Body of pancreas (tissue), 4 donors: ENCODE data around the gene PLA2G2C. TPM values are rescaled to one million over a fixed set of nuclear protein-coding genes. Genes with fewer than 3 reads are reported as not detected.

Experiments
- ATAC-seq: fragments of 150-250 bp; one replicate; pipeline ENCODE4 v1.9.1; 2016
- DNase-seq, 4 donors: peaks; one replicate each; pipeline ENCODE4 v3.0.0-alpha.2; 2019
- H3K27ac ChIP-seq, 4 donors: fragments of 200-600 bp; sonication (generic); 1 replicate in 3 of 4; 2 replicates in 1 of 4; pipeline versions ENCODE4 v1.5.1 to v1.6.1; 2016 to 2019; ENCODE audit warnings: mild to moderate bottlenecking in 1 of 4, mixed read lengths in 1 of 4, moderate library complexity in 1 of 4
- H3K27me3 ChIP-seq, 2 donors: fragments of 200-600 bp; sonication (generic); one replicate each; pipeline ENCODE4 v1.6.0; 2016; ENCODE audit warnings: mild to moderate bottlenecking in 1 of 2
- H3K36me3 ChIP-seq, 2 donors: fragments of 200-600 bp; sonication (generic); replicated peaks in 1 of 2; 2 replicates each; pipeline ENCODE4 v1.5.1; 2016; ENCODE audit warnings: low read depth in 2 of 2; ENCODE audit not compliant: insufficient read depth in 1 of 2
- H3K4me1 ChIP-seq: fragments of 200-600 bp; sonication (generic); one replicate; pipeline ENCODE4 v1.6.0; 2016
- H3K4me3 ChIP-seq, 2 donors: fragments of 200-600 bp; sonication (generic); 1 replicate in 1 of 2; 2 replicates in 1 of 2; pipeline ENCODE4 v1.5.1; 2016 to 2019
- H3K9me3 ChIP-seq, 3 donors: fragments of 200-600 bp; sonication (generic); 1 replicate in 2 of 3; 2 replicates in 1 of 3; pipeline ENCODE4 v1.5.1; 2016
- CTCF ChIP-seq, 7 experiments: fragments of 450-650 bp in 4 of 7; fragments of 200-600 bp in 3 of 7; sonication (generic) in 3 of 7; IDR thresholded peaks; one replicate each; pipeline ENCODE4 v1.5.1; 2016 to 2019; ENCODE audit warnings: antibody characterized with exemption in 7 of 7
- POLR2A ChIP-seq, 3 donors: fragments of 450-650 bp; IDR thresholded peaks; one replicate each; pipeline ENCODE4 v1.6.1; 2016; ENCODE audit warnings: antibody characterized with exemption in 3 of 3, mild to moderate bottlenecking in 2 of 3
- WGBS, 2 donors: methylation state at CpG; one replicate each; pipeline ENCODE4 v1.1.5; 2017; 5-methylcytosine and 5-hydroxymethylcytosine counted together
- intact Hi-C: fragments of 100-400 bp; cut with DNase I; formaldehyde crosslinking; loops from one replicate; pipeline ENCODE4 v1.15.1; 2023
- total RNA-seq, 2 donors: library from RNA; depleted of rRNA; stranded (reverse); fragments of >200 nt; gene quantifications; one replicate each; pipeline ENCODE4 v1.1.0, GENCODE V29; 2016

The PLA2G2C gene
- total RNA-seq, 2 donors from 2014 or later: not detected

GRCh38 chr1:20191266-20191825 is 5.0 kb upstream of the PLA2G2C start:
- WGBS, 2 donors: 71 to 72% methylated on average over 7 to 12 of the region's 12 CpGs
- H3K4me1 ChIP-seq: peaks cover 3% of the 10 kb centered on the region

GRCh38 chr1:20190256-20191160 is 4.2 kb upstream of the PLA2G2C start:
- no peaks in the 10 kb centered on the region for H3K36me3 ChIP-seq
- H3K27me3 ChIP-seq: no peaks in the 10 kb centered on the region
- DNase-seq: no peak
- no peak overlapping the region for H3K27ac ChIP-seq
- no peak for ATAC-seq
- no peak overlapping the region for H3K4me3 ChIP-seq
- intact Hi-C loops: no loop called here
- no peak for TF ChIP-seq CTCF (IDR thresholded peaks at IDR 0.05)
- no peak for TF ChIP-seq POLR2A (IDR thresholded peaks at IDR 0.05)
- 74 to 80% methylated on average over 19 of the region's 19 CpGs for WGBS, 2 donors
- no peaks in the 10 kb centered on the region for H3K9me3 ChIP-seq
- peaks cover 11% of the 10 kb centered on the region for H3K4me1 ChIP-seq

More at GRCh38 chr1:20191266-20191825, 5.0 kb upstream of the PLA2G2C start:
- no peak overlapping the region for H3K27ac ChIP-seq
- intact Hi-C loops: no loop called here
- no peaks in the 10 kb centered on the region for H3K27me3 ChIP-seq
- TF ChIP-seq CTCF (IDR thresholded peaks at IDR 0.05): no peak
- TF ChIP-seq POLR2A (IDR thresholded peaks at IDR 0.05): no peak
- DNase-seq: no peak
- H3K9me3 ChIP-seq: no peaks in the 10 kb centered on the region
- no peak for ATAC-seq
- H3K4me3 ChIP-seq: no peak overlapping the region
- no peaks in the 10 kb centered on the region for H3K36me3 ChIP-seq

GRCh38 chr1:20189664-20190063 is 3.3 kb upstream of the PLA2G2C start:
- ATAC-seq (no peak), DNase-seq (no peak)
- Histone ChIP-seq H3K4me1 (peaks cover 11% of the 10 kb centered on the region), H3K27ac (no peak overlapping the region), H3K4me3 (no peak overlapping the region), H3K27me3 (no peaks in the 10 kb centered on the region), H3K36me3 (no peaks in the 10 kb centered on the region), H3K9me3 (no peaks in the 10 kb centered on the region)
- TF ChIP-seq CTCF (IDR thresholded peaks at IDR 0.05) (no peak), POLR2A (IDR thresholded peaks at IDR 0.05) (no peak)
- intact Hi-C loops: no loop called here
- WGBS, 2 donors: 74 to 87% methylated on average over 4 of the region's 4 CpGs

- ATAC-seq (no peak), DNase-seq (no peak)
- TF ChIP-seq POLR2A (IDR thresholded peaks at IDR 0.05) (no peak), CTCF (IDR thresholded peaks at IDR 0.05) (no peak)
- Histone ChIP-seq H3K27ac (no peak overlapping the region), H3K4me1 (peaks cover 11% of the 10 kb centered on the region), H3K9me3 (no peaks in the 10 kb centered on the region), H3K36me3 (no peaks in the 10 kb centered on the region), H3K27me3 (no peaks in the 10 kb centered on the region), H3K4me3 (no peak overlapping the region)
- intact Hi-C loops: no loop called here
- 40% methylated on average over 4 of the region's 4 CpGs for WGBS, 2 donors
Observed at GRCh38 chr1:20188455-20188817, 2.1 kb upstream of the PLA2G2C start.
